Left cardiac atrium (tissue), 4 donors: ENCODE results near the gene MBP. TPM values are rescaled to one million over a fixed set of nuclear protein-coding genes. Genes with fewer than 3 reads are reported as not detected.
"Not testable (repeated sequence)": the region's sequence is repeated elsewhere in the genome, so short reads cannot be mapped to it uniquely, and the experiment has no call there.

Experiments used
- ATAC-seq, 2 donors: fragments of 200-7000 bp; cut with Tn5 transposase; one replicate each; pipeline ENCODE4 v1.9.1; 2020; ENCODE audit warnings: mild to moderate bottlenecking in 2 of 2, moderate library complexity in 2 of 2
- DNase-seq: peaks from one replicate; pipeline ENCODE4 v3.0.0-alpha.2; 2020
- intact Hi-C, 2 donors: fragments of 100-400 bp; cut with DNase I; formaldehyde crosslinking; loops; one replicate each; pipeline versions ENCODE4 v1.14.1 to v1.15.1; 2022 to 2023
- total RNA-seq, 2 donors: library from RNA; stranded (reverse); fragmentation: NEBNext Ultra II Directional; extraction: Animal tissue kit (Norgen Biotek cat#: 25700); gene quantifications; one replicate each; pipeline ENCODE4 v1.2.1, GENCODE V29; 2021
- donor health status: DM: no; HTN: yes; CAD: no.
- donor health status: DM: no; HTN: yes; CAD: no; lungs with severe emphysema.
- donor health status: DM: yes; HTN: yes; CAD: no.
- donor health status: Dilated cardiomyopathy.

MBP gene
- total RNA-seq, 2 donors from 2014 or later = 21.7 to 24.7 TPM

DNA sequence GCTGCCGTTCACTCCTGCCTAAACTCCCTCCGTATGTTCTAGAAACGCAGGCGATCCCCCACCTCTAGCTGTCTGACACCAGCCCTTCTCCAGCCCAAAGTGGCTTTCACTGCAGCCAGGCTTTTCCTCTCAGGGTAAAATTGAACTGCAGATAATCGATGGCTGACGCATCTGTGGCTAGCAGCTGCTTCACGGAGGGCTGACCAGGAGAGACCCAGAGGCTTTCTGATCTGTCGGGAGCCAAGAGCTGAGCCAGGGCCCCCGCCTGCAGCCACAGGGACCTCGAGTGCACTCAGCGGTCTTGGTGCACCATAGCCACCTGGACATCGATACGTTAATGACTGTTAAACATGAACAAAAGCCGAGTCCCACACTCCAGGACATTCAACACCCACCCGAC lies 107.5 kb downstream of the MBP start:
- intact Hi-C loops = no loop called here
- DNase-seq (no peak), ATAC-seq (no peak)

GRCh38 chr18:77024476-77024875 lies 108.1 kb downstream of the MBP start:
- intact Hi-C loops = no loop called here
- ATAC-seq (no peak), DNase-seq (no peak)

DNA sequence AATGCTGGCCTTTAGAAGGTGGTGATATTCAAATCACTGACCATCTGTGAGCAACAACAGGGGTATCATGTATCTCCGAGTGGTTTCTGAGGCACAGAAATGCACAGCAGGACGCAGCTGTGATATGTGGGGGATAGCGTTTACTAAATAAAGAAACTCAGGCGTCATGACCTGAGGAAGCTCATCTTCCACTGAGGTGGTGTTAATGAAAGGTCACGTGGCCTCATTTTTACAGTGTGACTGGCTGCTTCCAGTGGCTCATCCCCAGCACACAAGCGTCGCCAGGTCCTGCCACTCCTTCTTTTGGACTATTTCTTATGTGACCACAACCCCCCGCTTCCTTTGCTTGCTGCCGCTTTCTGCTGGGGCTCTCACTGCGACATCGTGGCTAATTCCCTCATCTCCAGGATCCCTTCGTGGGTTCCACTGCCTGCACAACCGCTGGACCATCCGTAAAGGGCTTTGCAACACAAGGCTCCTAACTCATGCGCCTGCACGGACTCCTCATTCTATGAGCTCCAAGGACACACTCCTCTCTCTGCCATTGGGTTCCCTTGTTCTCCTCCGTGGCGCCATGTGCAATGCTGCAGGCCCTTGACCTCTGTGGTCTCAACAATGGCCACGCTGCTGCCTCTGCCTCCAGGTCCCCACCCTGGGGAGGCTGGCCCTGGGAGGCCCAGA lies 109.3 kb downstream of the MBP start:
- intact Hi-C loops = no loop called here
- DNase-seq (no peak), ATAC-seq (peak in 1 of 2 donors; percentile 21)

- DNase-seq (no peak), ATAC-seq (no peak)
- intact Hi-C loops = no loop called here
Observed at GRCh38 chr18:77022556-77022955, 110.0 kb downstream of the MBP start.

- DNase-seq (no peak), ATAC-seq (no peak)
- intact Hi-C loops = no loop called here
Observed at GRCh38 chr18:77022116-77022515, 110.5 kb downstream of the MBP start.

DNA sequence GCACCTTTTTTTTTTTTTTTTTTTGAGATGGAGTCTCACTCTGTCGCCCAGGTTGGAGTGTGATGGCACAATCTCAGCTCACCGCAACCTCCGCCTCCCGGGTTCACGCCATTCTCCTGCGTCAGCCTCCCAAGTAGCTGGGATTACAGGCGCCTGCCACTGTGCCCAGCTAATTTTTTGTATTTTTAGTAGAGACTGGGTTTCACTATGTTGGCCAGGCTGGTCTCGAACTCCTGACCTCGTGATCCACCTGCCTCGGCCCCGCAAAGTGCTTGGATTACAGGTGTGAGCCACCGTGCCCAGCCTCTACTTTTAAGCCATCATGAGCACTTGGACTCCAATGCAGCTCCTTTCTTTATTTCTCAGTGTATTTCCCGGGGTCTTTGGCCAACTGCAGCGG lies 111.1 kb downstream of the MBP start:
- DNase-seq, ATAC-seq, intact Hi-C loops: not testable (repeated sequence)

DNA sequence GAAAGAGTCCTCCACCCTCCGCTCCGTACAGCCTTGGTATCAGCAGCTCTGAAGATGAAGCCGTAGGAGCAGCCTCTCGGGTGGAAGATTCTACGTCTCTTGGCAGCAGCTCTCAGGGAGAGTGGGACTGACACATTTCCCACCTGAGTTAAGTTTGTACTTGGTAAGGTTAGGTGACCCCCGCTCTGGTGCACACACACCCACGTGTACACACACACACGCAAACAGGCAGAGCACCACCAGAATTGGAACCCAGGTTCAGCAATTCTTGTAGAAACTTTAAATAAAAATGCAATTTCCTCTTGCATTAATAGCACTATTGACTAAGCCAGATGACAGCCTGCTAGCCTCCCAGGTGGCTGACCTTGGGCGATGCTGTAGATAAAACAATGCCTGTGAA lies 111.5 kb downstream of the MBP start:
- DNase-seq (no peak), ATAC-seq (no peak)
- intact Hi-C loops = no loop called here

DNA sequence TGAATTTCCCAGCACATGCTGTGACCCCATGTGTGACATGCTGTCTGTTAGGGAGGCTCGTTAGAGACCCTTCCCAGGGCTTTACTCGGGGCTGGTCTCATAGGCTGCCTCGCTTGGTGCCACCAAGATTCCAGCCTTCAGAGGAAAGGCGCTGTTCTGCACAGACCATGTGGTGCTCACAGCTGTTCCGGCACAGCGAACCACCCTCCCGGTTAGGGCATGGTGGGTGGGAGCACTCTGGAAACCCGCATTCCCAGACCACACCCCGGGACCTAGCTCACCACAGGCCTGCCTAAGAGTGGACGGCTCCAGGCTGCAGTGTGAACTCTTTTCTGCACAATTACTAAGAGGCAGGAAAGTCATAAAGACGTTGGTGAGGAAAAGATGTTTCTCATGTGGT lies 112.0 kb downstream of the MBP start:
- ATAC-seq (no peak), DNase-seq (no peak)
- intact Hi-C loops = no loop called here

GRCh38 chr18:77019641-77020040 lies 112.9 kb downstream of the MBP start:
- intact Hi-C loops = loop anchor here in 1 of 2 donors (10.0 kb wide), 1 partner anchor 115 kb away; the partner anchor contains the start of gene MBP
- ATAC-seq (no peak), DNase-seq (no peak)

- ATAC-seq, DNase-seq: not testable (repeated sequence)
- intact Hi-C loops = loop anchor here in 1 of 2 donors (10.0 kb wide), 1 partner anchor 116 kb away; the partner anchor contains the start of gene MBP
Observed at GRCh38 chr18:77018650-77019049, 113.9 kb downstream of the MBP start.

- ATAC-seq (no peak), DNase-seq (no peak)
- intact Hi-C loops = loop anchor here in 1 of 2 donors (10.0 kb wide), 1 partner anchor 117 kb away; the partner anchor contains the start of gene MBP
Observed at GRCh38 chr18:77017355-77017754, 115.2 kb downstream of the MBP start.

DNA sequence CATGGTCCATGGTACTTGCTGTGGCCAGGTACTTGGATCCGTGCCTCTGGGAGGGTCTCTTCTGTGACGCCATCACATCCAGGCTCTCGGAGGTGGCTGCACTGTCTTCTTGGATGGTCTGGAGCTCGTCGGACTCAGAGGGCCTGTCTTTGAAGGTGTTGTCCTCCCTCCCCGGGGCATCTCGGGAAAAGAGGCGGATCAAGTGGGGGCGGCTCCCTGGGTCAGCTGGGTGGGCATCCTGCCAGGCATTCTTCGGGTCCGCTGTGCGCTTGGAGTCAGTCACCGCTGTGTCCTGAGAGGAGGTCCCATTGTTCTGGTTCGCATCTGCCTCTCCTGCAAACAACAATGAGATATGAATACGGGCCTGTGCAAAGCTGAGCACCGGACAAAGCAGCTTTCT lies 115.6 kb downstream of the MBP start:
- ATAC-seq (no peak), DNase-seq (no peak)
- intact Hi-C loops = loop anchor here in 1 of 2 donors (10.0 kb wide), 1 partner anchor 118 kb away; the partner anchor contains the start of gene MBP

DNA sequence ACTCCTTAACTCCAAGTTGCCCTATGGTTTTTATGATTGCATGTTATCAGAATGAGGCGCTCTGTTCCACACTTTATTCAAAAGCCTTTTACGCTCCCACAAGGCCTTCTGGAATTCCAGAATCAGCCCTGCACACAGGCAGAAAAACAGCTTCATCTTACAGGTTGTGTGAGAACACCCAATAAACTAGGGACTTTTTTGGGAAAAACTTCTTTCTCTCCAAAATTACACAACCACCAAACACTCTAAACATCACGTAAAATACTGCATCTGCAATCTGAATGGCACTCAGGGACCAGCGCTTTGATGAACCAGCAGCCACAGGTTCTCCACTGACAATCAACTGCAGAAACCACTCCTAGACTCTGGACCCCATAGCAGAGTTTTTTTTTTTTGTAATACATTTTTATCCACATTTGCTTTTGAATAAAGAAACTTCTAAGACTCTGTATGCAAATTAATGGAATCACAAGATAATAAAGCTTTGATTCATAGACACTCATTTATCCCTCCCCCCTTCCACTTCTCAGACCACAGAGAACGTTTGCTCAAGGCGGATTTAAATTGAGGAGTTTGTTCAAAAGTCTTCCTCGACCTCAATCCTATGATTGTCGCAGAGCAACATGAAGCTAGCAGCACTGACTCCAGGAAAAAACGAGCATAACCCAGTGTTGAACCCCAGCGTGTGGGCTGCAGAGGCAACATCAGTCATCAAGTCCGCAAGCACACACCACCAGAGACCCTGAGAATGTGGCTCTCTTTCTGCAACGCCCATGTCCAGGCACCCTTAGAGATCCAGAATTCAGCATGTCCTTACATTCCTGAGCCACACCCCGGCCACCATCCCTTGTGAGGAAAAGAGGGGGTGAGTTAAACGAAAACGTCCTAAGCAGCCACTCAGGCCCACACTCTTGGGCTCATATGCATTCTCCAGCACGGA lies 116.5 kb downstream of the MBP start:
- ATAC-seq = no peak
- no peak for DNase-seq
- intact Hi-C loops = loop anchor here in 1 of 2 donors (10.0 kb wide), 1 partner anchor 119 kb away; the partner anchor contains the start of gene MBP

- intact Hi-C loops = loop anchor here in 1 of 2 donors (10.0 kb wide), 1 partner anchor 120 kb away; the partner anchor contains the start of gene MBP
- DNase-seq = no peak
- no peak for ATAC-seq
Observed at GRCh38 chr18:77015169-77015568, 117.4 kb downstream of the MBP start.

GRCh38 chr18:77014538-77014937 lies 118.0 kb downstream of the MBP start:
- intact Hi-C loops = loop anchor here in 1 of 2 donors (10.0 kb wide), 1 partner anchor 120 kb away; the partner anchor contains the start of gene MBP
- DNase-seq (no peak), ATAC-seq (peak; percentile 42 to 50)

GRCh38 chr18:77013811-77014521 lies 118.6 kb downstream of the MBP start:
- intact Hi-C loops = loop anchor here in 1 of 2 donors (10.0 kb wide), 1 partner anchor 121 kb away; the partner anchor contains the start of gene MBP
- peak; percentile 63 for DNase-seq
- ATAC-seq = peak; percentile 89 to 91

GRCh38 chr18:77012806-77013541 lies 119.6 kb downstream of the MBP start:
- intact Hi-C loops = loop anchor here in 1 of 2 donors (10.0 kb wide), 1 partner anchor 122 kb away; the partner anchor contains the start of gene MBP
- no peak for DNase-seq
- no peak for ATAC-seq

DNA sequence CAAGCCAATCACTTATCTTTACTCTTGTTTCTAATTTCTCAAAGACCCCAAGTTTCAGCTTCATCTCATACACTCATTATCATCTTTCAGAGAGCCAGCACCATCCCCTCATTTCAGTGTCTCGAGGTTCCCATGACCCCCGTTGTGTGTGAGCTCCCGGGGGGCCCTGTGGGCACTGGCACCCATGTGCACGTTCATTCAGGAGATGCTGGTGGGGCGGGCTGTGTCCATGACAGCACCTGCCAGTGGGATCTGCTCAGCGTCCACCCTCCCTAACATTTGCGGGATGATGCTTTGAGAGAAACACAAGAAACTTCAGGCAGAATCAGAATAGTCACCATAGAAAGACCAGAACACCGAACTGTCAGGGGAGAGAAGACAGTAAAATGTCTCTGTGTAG lies 120.5 kb downstream of the MBP start:
- ATAC-seq = no peak
- no peak for DNase-seq
- intact Hi-C loops = loop anchor here in 1 of 2 donors (10.0 kb wide), 1 partner anchor 123 kb away; the partner anchor contains the start of gene MBP
